Articular chondrocyte of knee joint (primary cell): ENCODE results near the gene SHLD1. TPM values are rescaled to one million over a fixed set of nuclear protein-coding genes. Genes with fewer than 3 reads are reported as not detected.

Experiments used
- small RNA-seq: library from RNA; depleted of rRNA; stranded (forward); fragments of <200 nt; gene quantifications from one replicate; pipeline ENCODE3, GENCODE V24; 2012
- total RNA-seq: library from RNA; depleted of rRNA; stranded (reverse); fragments of >200 nt; gene quantifications from 2 replicates; pipeline ENCODE4 v1.2.3, GENCODE V29; 2012

SHLD1 gene, protein sequence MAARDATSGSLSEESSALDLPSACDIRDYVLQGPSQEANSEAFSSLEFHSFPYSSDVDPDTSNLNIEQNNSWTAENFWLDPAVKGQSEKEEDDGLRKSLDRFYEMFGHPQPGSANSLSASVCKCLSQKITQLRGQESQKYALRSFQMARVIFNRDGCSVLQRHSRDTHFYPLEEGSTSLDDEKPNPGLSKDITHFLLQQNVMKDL
- total RNA-seq, result 1.6 and 1.9 TPM in 2 replicates

DNA sequence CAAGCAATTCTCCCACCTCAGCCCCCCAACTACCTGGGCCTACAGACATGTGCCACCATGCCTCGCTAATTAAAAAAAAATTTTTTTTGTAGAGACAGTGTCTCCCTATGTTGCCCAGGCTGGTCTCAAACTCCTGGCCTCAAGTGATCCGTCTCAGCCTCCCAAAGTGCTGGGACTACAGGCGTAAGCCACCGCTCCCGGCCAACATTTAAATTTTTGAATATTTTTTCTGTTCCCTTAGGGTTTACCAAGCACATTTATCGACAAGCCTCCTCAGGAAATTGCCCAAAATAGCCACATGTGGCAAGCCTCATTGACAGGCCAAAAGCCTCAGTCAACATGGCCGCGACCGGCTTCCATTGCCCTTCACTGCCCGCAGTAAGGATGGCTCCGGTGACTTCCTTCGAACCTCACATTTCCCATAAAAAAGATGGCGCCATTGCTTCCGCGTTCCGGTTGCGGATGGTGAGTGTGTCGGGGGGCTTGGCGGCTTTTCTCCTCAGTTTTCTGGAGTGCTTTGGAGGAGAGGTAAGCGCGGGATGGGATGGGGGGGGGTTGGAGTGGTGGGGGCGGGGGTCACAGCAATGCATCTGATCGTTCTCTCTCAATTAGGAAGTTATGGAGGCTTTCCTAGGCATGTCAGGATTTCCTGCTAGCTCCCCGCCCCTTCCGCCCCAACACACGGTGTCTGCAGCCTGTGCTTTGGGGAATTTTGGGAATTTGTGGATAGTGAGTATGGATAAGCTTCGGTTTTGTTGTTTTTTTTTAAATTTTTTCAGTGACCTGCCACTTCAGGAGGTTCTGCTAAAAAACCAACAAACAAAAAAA is at the start of gene SHLD1:
Gene SHLD1, plus strand, starts transcription at position 450 of the 828 bp plus-strand sequence. CDS start 22,465 bp downstream, outside the sequence.

Small RNA genes lying within 50 kb of the gene (small RNA-seq; reads per million reads assigned to genes)
- 0.11 reads per million for gene RNU1-55P

Other genes with a start within 250 kb of the SHLD1 start
- gene GPCPD1, start 139.4 kb upstream of the SHLD1 start, total RNA-seq, result 23.8 and 30.4 TPM in 2 replicates
- 0.11 TPM in 1 of 2 replicates, not detected in the other for gene CHGB, start 161.1 kb downstream of the SHLD1 start, total RNA-seq
- 7.4 TPM in 2 replicates for gene TRMT6, start 200.1 kb downstream of the SHLD1 start, total RNA-seq
- 5.4 and 6.5 TPM in 2 replicates for gene MCM8, start 200.3 kb downstream of the SHLD1 start, total RNA-seq